Measurements from ENCODE around the gene PDGFB. TPM values are rescaled to one million over a fixed set of nuclear protein-coding genes. Genes with fewer than 3 reads are reported as not detected.

Gene PDGFB
- total RNA-seq, 1 donor from 2014 or later: 19.9 TPM

- intact Hi-C loops (cut with micrococcal nuclease): loop anchor here (10.0 kb wide), 2 partner anchors 59 to 61 kb away; no protein-coding TSS in a partner anchor
- ATAC-seq: peak; percentile 55
- DNase-seq: peak; percentile 83
Measured at GRCh38 chr22:39233710-39234471, 10.9 kb downstream of the PDGFB start.

DNA sequence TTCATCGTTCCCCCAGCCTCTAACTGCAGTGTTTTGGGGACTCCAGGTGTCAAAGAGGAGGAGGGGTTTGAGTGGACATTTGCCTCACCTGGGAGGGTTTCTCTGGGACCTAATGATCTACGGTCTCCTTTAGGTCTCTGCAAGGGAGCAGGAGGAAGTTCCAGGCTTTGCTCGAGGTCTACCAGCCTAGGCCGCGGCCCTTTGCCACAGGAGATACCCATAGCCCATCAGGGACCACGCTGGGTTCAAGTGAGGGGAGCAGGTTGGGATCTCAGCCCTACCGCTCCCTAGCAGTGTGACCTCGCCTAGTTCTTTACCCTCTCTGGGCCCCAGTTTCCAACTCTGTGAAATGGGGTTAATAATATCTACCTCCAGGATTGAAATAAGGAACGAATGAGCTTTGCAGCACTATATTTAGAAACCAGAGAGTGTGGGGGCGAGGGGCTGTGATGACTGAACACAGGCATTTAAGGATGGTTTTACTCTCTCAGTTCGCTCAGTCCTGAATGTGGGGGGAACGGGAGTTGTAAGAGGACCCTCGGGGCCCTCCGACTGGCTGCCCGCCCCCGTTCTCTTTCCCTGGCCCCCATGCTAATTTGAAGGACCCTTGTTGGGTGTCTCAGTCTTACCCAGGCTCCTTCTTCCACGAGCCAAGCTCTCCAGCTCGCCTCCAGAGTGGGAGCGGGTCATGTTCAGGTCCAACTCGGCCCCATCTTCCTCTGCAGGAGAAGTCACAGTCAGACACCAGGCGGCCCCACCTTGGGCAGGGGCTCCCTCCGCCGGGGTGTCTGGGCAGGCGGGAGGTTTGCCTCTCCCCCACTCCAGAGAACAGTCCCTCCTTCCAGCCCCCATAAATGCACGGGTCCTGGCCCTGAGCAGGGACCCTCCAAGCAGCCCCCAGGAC, 11.7 kb downstream of the PDGFB start:
- intact Hi-C loops (cut with micrococcal nuclease): loop anchor here (10.0 kb wide), 2 partner anchors 58 to 62 kb away; no protein-coding TSS in a partner anchor
- ATAC-seq (no peak), DNase-seq (no peak)

DNA sequence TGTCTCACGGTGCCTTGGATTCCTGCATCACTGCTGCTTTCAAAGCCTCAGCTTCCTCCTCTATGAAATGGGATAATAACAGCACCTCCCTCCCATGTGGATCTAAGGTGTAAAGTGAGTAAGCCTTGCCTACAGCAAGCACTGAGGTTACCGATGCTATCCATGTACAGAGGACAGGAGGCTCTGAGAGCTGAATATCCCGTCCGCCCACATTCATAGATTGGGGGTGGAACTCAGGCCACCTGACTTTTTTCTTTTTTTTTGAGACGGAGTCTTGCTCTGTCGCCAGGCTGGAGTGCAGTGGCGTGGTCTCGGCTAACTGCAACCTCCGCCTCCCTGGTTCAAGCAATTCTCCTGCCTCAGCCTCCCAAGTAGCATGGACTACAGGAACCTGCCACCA, 12.5 kb downstream of the PDGFB start:
- intact Hi-C loops (cut with micrococcal nuclease): loop anchor here (10.0 kb wide), 2 partner anchors 57 to 63 kb away; no protein-coding TSS in a partner anchor
- ATAC-seq: no peak
- no peak for DNase-seq

DNA sequence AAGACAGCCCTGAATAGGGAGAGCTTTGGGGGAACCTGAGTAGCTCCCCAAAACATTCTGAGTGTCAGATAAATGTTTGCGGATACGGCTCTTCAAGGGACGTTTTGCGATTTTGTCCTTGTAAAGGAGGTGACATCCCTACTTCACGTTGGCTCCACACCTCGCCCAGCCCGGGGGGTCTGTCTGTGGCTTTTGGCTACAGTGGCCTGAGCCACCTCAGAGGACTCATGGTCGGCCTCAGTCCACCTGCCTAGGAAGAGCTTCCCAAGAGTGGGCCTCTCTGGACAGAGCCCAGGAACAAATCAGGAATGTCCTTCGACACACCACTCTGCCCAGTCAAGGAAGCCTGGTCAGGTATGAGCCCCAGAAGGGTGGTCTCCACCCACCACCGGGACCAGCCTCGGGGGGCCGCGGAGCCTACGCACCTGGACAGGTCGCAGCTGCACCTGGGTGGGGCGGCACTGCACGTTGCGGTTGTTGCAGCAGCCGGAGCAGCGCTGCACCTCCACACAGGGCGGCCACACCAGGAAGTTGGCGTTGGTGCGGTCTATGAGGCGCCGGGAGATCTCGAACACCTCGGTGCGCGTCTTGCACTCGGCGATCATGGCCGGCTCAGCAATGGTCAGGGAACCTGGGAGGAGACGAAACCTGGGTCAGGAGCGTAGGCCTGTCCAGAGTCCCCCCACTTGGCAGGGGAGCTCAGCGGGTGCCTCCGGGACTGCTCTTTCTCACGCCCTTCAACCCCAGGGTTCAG, 13.4 kb downstream of the PDGFB start:
- intact Hi-C loops (cut with micrococcal nuclease): loop anchor here (10.0 kb wide), 2 partner anchors 57 to 63 kb away; no protein-coding TSS in a partner anchor
- ATAC-seq (no peak), DNase-seq (no peak)

GRCh38 chr22:39230261-39231196, 14.3 kb downstream of the PDGFB start:
- DNase-seq (no peak), ATAC-seq (no peak)
- intact Hi-C loops (cut with micrococcal nuclease): loop anchor here (10.0 kb wide), 2 partner anchors 56 to 64 kb away; no protein-coding TSS in a partner anchor

DNA sequence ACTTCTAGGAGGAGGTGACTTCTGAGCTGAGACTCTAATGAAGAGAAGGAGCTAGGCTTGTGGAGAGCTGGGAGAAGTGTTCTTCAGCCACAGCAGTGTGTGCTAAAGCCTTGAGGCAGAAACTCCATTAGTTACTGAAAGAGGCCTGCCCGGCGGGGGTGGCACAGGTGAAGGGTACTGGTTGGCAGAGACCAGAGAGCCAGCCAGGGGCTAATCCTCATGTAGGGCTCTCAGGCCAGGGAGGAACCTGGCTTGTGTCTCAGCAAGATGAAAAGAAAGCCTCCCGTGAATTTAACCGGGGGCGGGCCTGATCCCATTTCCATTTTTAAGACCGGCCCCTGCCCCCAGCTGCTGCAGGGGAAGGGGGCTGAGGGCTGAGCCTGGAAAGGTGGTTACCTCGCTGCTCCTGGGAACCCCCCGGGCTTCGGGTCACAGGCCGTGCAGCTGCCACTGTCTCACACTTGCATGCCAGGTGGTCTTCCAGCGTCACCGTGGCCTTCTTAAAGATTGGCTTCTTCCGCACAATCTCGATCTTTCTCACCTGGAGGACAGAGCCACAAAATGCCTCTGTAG, 15.0 kb downstream of the PDGFB start:
- intact Hi-C loops (cut with micrococcal nuclease): loop anchor here (10.0 kb wide), 2 partner anchors 55 to 65 kb away; no protein-coding TSS in a partner anchor
- DNase-seq (no peak), ATAC-seq (no peak)

DNA sequence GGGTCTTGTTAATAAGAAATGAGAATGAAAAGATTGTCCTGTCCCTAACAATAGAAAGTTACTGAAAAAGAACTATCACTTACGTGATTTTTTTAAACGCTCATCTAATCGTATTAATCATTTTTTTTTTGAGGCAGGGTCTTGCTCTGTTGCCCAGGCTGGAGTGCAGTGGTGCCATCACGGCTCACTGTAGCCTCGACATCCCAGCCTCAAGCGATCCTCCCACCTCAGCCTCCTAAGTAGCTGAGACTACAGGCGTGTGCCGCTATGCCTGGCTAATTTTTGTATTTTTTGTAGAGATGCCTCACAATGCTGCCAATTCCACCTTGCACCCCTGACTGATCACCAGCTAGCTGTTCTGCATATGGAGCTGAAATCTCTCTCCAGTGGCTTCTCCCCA, 15.7 kb downstream of the PDGFB start:
- no peak for DNase-seq
- intact Hi-C loops (cut with micrococcal nuclease): no loop called here
- ATAC-seq: no peak

- ATAC-seq (no peak), DNase-seq (no peak)
- intact Hi-C loops (cut with micrococcal nuclease): no loop called here
Measured at GRCh38 chr22:39227542-39228272, 17.1 kb downstream of the PDGFB start.

DNA sequence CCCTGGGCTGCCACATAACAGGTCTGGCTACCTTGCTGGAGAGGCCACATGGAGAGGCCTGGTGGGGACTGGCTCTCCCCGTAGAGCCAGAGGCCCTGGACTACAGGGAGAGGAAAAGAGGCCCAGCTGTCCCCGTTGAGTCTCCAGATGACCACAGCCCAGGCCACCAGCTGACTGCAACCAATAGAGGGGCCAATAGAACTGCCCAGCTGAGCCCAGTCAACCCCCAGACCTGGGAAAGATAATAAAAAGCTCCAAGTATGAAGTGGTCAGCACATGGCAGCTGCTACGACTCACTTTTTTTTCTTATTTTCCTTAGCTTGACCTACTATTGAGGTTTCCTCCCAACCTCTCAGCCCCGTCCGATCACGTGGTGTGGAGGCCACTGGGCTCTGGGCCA, 18.4 kb downstream of the PDGFB start:
- DNase-seq: no peak
- intact Hi-C loops (cut with micrococcal nuclease): no loop called here
- no peak for ATAC-seq

- ATAC-seq (no peak), DNase-seq (no peak)
- intact Hi-C loops (cut with micrococcal nuclease): no loop called here
Measured at GRCh38 chr22:39225591-39225990, 19.2 kb downstream of the PDGFB start.

DNA sequence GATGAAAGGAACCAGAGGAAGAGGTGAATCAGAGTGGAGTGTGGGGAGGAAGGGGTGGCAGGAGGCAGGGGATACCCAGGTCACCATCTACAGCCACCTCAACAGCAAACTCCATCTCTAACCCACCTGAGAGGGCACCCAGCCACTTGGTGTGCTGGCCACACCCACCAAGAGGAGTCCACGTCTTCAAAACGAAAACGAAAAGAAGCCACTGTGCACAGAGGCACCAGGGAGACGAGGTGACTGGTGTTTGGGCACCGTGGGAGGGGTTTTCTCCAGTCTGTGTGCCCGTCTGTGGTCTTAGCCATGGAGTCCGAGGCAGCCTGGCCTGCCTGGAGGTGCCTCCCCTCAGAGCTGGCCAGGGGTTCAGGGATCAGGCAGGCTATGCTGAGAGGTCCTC, 20.2 kb downstream of the PDGFB start:
- intact Hi-C loops (cut with micrococcal nuclease): no loop called here
- DNase-seq (peak; percentile 15), ATAC-seq (no peak)

- DNase-seq (peak; percentile 21), ATAC-seq (no peak)
- intact Hi-C loops (cut with micrococcal nuclease): no loop called here
Measured at GRCh38 chr22:39223091-39223710, 21.6 kb downstream of the PDGFB start.

GRCh38 chr22:39221999-39222686, 22.6 kb downstream of the PDGFB start:
- no peak for ATAC-seq

GRCh38 chr22:39220890-39221850, 23.6 kb downstream of the PDGFB start:
- ATAC-seq (peak; percentile 84), DNase-seq (peak; percentile 38)
- intact Hi-C loops (cut with micrococcal nuclease): no loop called here

More at GRCh38 chr22:39221999-39222686, 22.6 kb downstream of the PDGFB start:
- peak; percentile 22 for DNase-seq
- intact Hi-C loops (cut with micrococcal nuclease): no loop called here

- DNase-seq (peak; percentile 1), ATAC-seq (no peak)
- intact Hi-C loops (cut with micrococcal nuclease): no loop called here
Measured at GRCh38 chr22:39220450-39220849, 24.3 kb downstream of the PDGFB start.

Measured in left ventricle myocardium superior (tissue), 1 donor.